ENCODE measurements around the gene ITIH1. TPM values are rescaled to one million over a fixed set of nuclear protein-coding genes. Genes with fewer than 3 reads are reported as not detected.

ITIH1 gene
- total and polyA plus RNA-seq, 9 of the 15 experiments (the other 6 are each of a cell fraction or from before 2014, with no cell fraction given): 0.31 TPM; not detected in 8

DNA sequence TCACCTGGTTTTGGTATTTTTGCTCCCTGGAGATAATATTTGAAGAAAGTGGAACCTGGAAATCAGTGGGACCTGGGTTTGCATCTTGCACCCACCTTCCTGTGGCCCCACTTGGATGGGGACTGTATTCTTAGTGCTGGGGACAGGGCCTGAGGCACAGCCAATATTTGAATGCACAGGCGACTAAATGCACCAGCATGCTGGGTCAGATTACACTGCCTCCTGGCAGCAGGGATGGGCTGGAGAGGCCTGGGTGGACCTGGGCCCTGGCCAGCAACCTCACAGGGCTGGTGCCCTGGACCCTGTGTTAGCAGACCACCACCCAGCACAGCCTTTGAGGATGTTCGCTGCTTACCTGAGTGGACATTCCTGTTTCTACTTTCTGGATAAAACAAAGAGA, 42.5 kb downstream of the ITIH1 start (continued):
- TF ChIP-seq, protein P1, sequence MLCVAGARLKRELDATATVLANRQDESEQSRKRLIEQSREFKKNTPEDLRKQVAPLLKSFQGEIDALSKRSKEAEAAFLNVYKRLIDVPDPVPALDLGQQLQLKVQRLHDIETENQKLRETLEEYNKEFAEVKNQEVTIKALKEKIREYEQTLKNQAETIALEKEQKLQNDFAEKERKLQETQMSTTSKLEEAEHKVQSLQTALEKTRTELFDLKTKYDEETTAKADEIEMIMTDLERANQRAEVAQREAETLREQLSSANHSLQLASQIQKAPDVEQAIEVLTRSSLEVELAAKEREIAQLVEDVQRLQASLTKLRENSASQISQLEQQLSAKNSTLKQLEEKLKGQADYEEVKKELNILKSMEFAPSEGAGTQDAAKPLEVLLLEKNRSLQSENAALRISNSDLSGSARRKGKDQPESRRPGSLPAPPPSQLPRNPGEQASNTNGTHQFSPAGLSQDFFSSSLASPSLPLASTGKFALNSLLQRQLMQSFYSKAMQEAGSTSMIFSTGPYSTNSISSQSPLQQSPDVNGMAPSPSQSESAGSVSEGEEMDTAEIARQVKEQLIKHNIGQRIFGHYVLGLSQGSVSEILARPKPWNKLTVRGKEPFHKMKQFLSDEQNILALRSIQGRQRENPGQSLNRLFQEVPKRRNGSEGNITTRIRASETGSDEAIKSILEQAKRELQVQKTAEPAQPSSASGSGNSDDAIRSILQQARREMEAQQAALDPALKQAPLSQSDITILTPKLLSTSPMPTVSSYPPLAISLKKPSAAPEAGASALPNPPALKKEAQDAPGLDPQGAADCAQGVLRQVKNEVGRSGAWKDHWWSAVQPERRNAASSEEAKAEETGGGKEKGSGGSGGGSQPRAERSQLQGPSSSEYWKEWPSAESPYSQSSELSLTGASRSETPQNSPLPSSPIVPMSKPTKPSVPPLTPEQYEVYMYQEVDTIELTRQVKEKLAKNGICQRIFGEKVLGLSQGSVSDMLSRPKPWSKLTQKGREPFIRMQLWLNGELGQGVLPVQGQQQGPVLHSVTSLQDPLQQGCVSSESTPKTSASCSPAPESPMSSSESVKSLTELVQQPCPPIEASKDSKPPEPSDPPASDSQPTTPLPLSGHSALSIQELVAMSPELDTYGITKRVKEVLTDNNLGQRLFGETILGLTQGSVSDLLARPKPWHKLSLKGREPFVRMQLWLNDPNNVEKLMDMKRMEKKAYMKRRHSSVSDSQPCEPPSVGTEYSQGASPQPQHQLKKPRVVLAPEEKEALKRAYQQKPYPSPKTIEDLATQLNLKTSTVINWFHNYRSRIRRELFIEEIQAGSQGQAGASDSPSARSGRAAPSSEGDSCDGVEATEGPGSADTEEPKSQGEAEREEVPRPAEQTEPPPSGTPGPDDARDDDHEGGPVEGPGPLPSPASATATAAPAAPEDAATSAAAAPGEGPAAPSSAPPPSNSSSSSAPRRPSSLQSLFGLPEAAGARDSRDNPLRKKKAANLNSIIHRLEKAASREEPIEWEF (CRISPR knock-in tag; IDR thresholded peaks at IDR 0.05): no peak
- TF ChIP-seq KDM2B (CRISPR knock-in tag; IDR thresholded peaks at IDR 0.05) (no peak), SIN3A (IDR thresholded peaks at IDR 0.05; ENCODE audit: borderline replicate concordance in 2 of 2, control insufficient read depth in 1 of 2, low read depth in 2 of 2, low read length in 2 of 2) (no peak)

DNA sequence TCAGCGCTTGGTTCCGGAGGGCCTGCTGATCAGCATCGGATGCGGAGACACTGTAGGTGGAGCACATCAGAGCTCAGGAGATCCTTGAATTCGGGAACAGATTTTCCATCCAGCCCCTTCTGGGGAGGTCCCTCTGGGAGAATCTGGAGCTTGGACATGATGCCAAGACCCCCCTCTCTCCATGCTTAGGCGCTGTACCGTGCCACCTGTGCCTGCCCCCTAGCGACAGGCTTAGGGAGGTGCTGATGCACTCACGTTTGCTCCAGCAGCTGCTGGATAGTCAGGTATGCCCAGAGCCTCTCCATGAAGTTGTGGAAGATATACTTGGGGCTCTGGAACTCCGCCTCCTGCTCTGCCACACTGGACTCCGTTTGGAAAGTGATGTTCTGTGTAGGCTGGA, 43.3 kb downstream of the ITIH1 start:
- in situ Hi-C loops (cut with MboI): no loop called here
- H3K79me2 ChIP-seq (ENCODE audit: control insufficient read depth, insufficient read depth, low read length): no peaks in the 10 kb centered on the region
- peak; percentile 46 to 62 (median 56) for DNase-seq (ENCODE audit: extremely low read depth in 1 of 4, low spot score in 3 of 4)
- no peak overlapping the region for H3K4me2 ChIP-seq (ENCODE audit: insufficient read depth, low read length)
- intact Hi-C loops (cut with micrococcal nuclease): no loop called here
- 36% methylated on average over 9 of the region's 11 CpGs for WGBS (ENCODE audit: insufficient coverage, low coverage, missing lambda C conversion rate)
- peaks cover 0 to 11% of the 10 kb centered on the region in 2 experiments; a peak in 2 of 5 replicates for H3K4me1 ChIP-seq (replicated peaks in 1 of 2; ENCODE audit: control insufficient read depth in 2 of 2, insufficient read depth in 2 of 2, low read length in 2 of 2)
- no peak overlapping the region for H3K9ac ChIP-seq (ENCODE audit: insufficient read depth in 1 of 2, low read depth in 2 of 2, low read length in 2 of 2)
- H3K9me1 ChIP-seq (ENCODE audit: control insufficient read depth, insufficient read depth, low read length): no peaks in the 10 kb centered on the region
- no TSS peak for BruUV-seq (replicated peaks)
- no peak for FAIRE-seq
- ATAC-seq: peak; percentile 89
- no peaks in the 10 kb centered on the region for H3K36me3 ChIP-seq (ENCODE audit: control insufficient read depth, insufficient read depth, low read length)
- peaks cover 0 to 42% of the 10 kb centered on the region in 2 experiments; a peak in 3 of 5 replicates for H3K27me3 ChIP-seq (ENCODE audit: control insufficient read depth in 2 of 2, insufficient read depth in 2 of 2, low read length in 2 of 2)
- no peak overlapping the region for H3K27ac ChIP-seq (ENCODE audit: extremely low read depth, low read depth, low read length)
- H2AFZ ChIP-seq (ENCODE audit: low read depth, low read length): no peak overlapping the region
- H3K4me3 ChIP-seq: no peak overlapping the region
- CTCF ChIA-PET (ENCODE audit: low intra/inter-chr PET ratio): interaction anchor here (1.1 kb wide), 1 partner anchor 393 kb away, joined by 3 read pairs; no protein-coding TSS in a partner anchor
- H4K20me1 ChIP-seq (replicated peaks; ENCODE audit: control insufficient read depth, insufficient read depth, low read length): no peaks in the 10 kb centered on the region; the same call in 1 of the 2 replicates
- POLR2A ChIA-PET: interaction anchor here (1.2 kb wide), 1 partner anchor 25 kb away, joined by 3 read pairs; no protein-coding TSS in a partner anchor
- no peaks in the 10 kb centered on the region for H3K9me3 ChIP-seq (replicated peaks; ENCODE audit: control insufficient read depth, insufficient read depth, low read depth, low read length)
- TF ChIP-seq FOXJ3 (CRISPR knock-in tag; IDR thresholded peaks at IDR 0.05) (no peak), DIDO1 (tag; IDR thresholded peaks at IDR 0.05; ENCODE audit: low read depth) (no peak), NCOR1 (IDR thresholded peaks at IDR 0.05) (no peak), XRCC5 (IDR thresholded peaks at IDR 0.05; ENCODE audit: low read depth, low read length) (0 out of 2 replicates have a peak, but pooled peaks have one; percentile 48)
- TF ChIP-seq, protein P2, sequence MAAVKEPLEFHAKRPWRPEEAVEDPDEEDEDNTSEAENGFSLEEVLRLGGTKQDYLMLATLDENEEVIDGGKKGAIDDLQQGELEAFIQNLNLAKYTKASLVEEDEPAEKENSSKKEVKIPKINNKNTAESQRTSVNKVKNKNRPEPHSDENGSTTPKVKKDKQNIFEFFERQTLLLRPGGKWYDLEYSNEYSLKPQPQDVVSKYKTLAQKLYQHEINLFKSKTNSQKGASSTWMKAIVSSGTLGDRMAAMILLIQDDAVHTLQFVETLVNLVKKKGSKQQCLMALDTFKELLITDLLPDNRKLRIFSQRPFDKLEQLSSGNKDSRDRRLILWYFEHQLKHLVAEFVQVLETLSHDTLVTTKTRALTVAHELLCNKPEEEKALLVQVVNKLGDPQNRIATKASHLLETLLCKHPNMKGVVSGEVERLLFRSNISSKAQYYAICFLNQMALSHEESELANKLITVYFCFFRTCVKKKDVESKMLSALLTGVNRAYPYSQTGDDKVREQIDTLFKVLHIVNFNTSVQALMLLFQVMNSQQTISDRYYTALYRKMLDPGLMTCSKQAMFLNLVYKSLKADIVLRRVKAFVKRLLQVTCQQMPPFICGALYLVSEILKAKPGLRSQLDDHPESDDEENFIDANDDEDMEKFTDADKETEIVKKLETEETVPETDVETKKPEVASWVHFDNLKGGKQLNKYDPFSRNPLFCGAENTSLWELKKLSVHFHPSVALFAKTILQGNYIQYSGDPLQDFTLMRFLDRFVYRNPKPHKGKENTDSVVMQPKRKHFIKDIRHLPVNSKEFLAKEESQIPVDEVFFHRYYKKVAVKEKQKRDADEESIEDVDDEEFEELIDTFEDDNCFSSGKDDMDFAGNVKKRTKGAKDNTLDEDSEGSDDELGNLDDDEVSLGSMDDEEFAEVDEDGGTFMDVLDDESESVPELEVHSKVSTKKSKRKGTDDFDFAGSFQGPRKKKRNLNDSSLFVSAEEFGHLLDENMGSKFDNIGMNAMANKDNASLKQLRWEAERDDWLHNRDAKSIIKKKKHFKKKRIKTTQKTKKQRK (IDR thresholded peaks at IDR 0.05; ENCODE audit: borderline replicate concordance, low read depth, low read length): no peak
- TF ChIP-seq, protein P3, sequence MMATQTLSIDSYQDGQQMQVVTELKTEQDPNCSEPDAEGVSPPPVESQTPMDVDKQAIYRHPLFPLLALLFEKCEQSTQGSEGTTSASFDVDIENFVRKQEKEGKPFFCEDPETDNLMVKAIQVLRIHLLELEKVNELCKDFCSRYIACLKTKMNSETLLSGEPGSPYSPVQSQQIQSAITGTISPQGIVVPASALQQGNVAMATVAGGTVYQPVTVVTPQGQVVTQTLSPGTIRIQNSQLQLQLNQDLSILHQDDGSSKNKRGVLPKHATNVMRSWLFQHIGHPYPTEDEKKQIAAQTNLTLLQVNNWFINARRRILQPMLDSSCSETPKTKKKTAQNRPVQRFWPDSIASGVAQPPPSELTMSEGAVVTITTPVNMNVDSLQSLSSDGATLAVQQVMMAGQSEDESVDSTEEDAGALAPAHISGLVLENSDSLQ (IDR thresholded peaks at IDR 0.05): no peak
